DND-41 (cell line): ENCODE data around the gene SIX3.

Experiments
- ATAC-seq: fragments of 200-7000 bp; cut with Tn5 transposase; 3 replicates; pipeline ENCODE4 v1.9.1; 2021; ENCODE audit warnings: low read depth; ENCODE audit not compliant: insufficient read depth
- DNase-seq: peaks from one replicate; pipeline ENCODE4 v3.0.0-alpha.2; 2020
- H2AFZ ChIP-seq: 2 replicates; pipeline ENCODE4 v1.6.0; 2012; ENCODE audit warnings: low read depth, low read length
- H3K27ac ChIP-seq: 2 replicates; pipeline ENCODE4 v1.5.1; 2012; ENCODE audit warnings: low read length, inconsistent platforms
- H3K27me3 ChIP-seq: fragments of 200-600 bp; sonication (generic); 2 replicates; pipeline ENCODE4 v1.6.0; 2012; ENCODE audit warnings: low read length, mild to moderate bottlenecking, inconsistent platforms; ENCODE audit not compliant: insufficient read depth, poor library complexity
- H3K36me3 ChIP-seq: 2 replicates; pipeline ENCODE4 v1.5.1; 2012; ENCODE audit warnings: low read length, inconsistent platforms; ENCODE audit not compliant: insufficient read depth
- H3K4me1 ChIP-seq: 2 replicates; pipeline ENCODE4 v1.5.1; 2012; ENCODE audit warnings: mild to moderate bottlenecking, low read length; ENCODE audit not compliant: insufficient read depth
- H3K4me2 ChIP-seq: 2 replicates; pipeline ENCODE4 v1.6.0; 2012; ENCODE audit warnings: mild to moderate bottlenecking, moderate library complexity, low read length, inconsistent platforms; ENCODE audit not compliant: insufficient read depth
- H3K4me3 ChIP-seq, 2 experiments: fragments of 200-600 bp in 1 of 2; shearing (Covaris generic) in 1 of 2; 2 replicates each; pipeline ENCODE4 v1.5.1; 2012 to 2016; ENCODE audit warnings: inconsistent platforms in 2 of 2, low read length in 2 of 2, mild to moderate bottlenecking in 2 of 2, low read depth in 1 of 2, moderate library complexity in 1 of 2
- H3K79me2 ChIP-seq: 2 replicates; pipeline ENCODE4 v1.6.0; 2012; ENCODE audit warnings: low read length, inconsistent platforms; ENCODE audit not compliant: insufficient read depth
- H3K9ac ChIP-seq: 2 replicates; pipeline ENCODE4 v1.6.0; 2012; ENCODE audit warnings: low read depth, mild to moderate bottlenecking, inconsistent platforms, low read length, moderate library complexity
- H3K9me3 ChIP-seq: 2 replicates; pipeline ENCODE4 v1.5.1; 2012; ENCODE audit warnings: low read length, moderate library complexity, mild to moderate bottlenecking, inconsistent platforms; ENCODE audit not compliant: insufficient read depth, severe bottlenecking
- H4K20me1 ChIP-seq: 2 replicates; pipeline ENCODE4 v1.6.0; 2012; ENCODE audit warnings: low read length; ENCODE audit not compliant: insufficient read depth
- EZH2 ChIP-seq: IDR thresholded peaks from 3 replicates; pipeline ENCODE4 v1.6.1; 2012; ENCODE audit warnings: borderline replicate concordance, low read depth, mild to moderate bottlenecking, moderate library complexity, low read length, inconsistent platforms; ENCODE audit not compliant: severe bottlenecking
- TF ChIP-seq, protein P1 (sequence below): IDR thresholded peaks from 2 replicates; pipeline ENCODE4 v1.5.1; 2012; ENCODE audit warnings: borderline replicate concordance, low read length, moderate library complexity, mild to moderate bottlenecking; ENCODE audit not compliant: poor library complexity, severe bottlenecking; ENCODE audit errors: extremely low read depth

SIX3 gene

DNA sequence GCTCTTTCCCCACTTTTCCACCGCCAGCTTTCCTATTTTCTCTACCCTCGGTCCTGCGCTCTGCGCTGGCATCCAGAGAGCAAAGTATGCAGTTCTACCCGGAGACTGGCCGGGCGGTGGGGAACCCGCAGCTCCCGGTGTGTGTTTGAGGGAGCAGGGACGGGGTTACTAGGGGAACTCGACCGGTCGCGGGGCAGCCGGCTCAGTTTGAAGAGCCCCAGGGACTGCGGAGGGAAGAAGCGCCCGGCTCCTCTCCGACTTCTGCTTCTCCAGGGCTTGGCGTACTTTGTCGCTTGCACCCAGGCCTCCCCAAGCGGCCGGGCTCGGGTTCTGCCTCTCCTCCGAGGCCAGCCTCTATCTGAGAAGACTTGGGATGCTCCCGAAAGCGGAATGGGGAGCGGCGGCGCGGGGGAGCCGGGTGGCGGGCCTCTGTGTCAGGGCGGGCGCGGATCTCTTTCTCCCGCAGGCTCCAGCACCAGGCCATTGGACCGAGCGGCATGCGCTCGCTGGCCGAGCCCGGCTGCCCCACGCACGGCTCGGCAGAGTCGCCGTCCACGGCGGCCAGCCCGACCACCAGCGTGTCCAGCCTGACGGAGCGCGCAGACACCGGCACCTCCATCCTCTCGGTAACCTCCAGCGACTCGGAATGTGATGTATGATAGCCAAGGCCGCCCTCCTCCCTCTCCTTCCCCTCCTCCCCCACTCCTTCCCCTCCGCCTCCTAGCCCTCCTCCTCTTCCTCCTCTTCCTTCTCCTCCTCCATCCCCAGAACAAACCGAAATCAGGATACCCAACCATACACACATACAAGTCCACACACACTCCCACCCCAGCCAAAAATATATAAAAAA, 2.8 kb downstream of the SIX3 start:
- ATAC-seq = no peak
- no peaks in the 10 kb centered on the region for H3K36me3 ChIP-seq
- no peaks in the 10 kb centered on the region for H3K79me2 ChIP-seq
- no peak overlapping the region for H3K4me3 ChIP-seq
- no peak overlapping the region for H3K4me2 ChIP-seq
- TF ChIP-seq EZH2 = no peak
- TF ChIP-seq, protein P1, sequence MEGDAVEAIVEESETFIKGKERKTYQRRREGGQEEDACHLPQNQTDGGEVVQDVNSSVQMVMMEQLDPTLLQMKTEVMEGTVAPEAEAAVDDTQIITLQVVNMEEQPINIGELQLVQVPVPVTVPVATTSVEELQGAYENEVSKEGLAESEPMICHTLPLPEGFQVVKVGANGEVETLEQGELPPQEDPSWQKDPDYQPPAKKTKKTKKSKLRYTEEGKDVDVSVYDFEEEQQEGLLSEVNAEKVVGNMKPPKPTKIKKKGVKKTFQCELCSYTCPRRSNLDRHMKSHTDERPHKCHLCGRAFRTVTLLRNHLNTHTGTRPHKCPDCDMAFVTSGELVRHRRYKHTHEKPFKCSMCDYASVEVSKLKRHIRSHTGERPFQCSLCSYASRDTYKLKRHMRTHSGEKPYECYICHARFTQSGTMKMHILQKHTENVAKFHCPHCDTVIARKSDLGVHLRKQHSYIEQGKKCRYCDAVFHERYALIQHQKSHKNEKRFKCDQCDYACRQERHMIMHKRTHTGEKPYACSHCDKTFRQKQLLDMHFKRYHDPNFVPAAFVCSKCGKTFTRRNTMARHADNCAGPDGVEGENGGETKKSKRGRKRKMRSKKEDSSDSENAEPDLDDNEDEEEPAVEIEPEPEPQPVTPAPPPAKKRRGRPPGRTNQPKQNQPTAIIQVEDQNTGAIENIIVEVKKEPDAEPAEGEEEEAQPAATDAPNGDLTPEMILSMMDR = no peak
- DNase-seq = no peak
- no peak overlapping the region for H3K9ac ChIP-seq
- no peaks in the 10 kb centered on the region for H4K20me1 ChIP-seq
- no peaks in the 10 kb centered on the region for H3K4me1 ChIP-seq
- H3K9me3 ChIP-seq = no peaks in the 10 kb centered on the region
- H3K27ac ChIP-seq = no peak overlapping the region
- H3K27me3 ChIP-seq = no peaks in the 10 kb centered on the region
- H2AFZ ChIP-seq = no peak overlapping the region

GRCh38 chr2:44944952-44945612, 3.6 kb downstream of the SIX3 start:
- no peaks in the 10 kb centered on the region for H3K79me2 ChIP-seq
- H3K4me2 ChIP-seq = no peak overlapping the region
- H3K4me3 ChIP-seq = no peak overlapping the region
- H3K9ac ChIP-seq = no peak overlapping the region
- ATAC-seq (no peak), DNase-seq (no peak)
- H3K36me3 ChIP-seq = no peaks in the 10 kb centered on the region
- H3K4me1 ChIP-seq = no peaks in the 10 kb centered on the region
- H3K27me3 ChIP-seq = no peaks in the 10 kb centered on the region
- no peak overlapping the region for H2AFZ ChIP-seq
- no peaks in the 10 kb centered on the region for H4K20me1 ChIP-seq
- H3K9me3 ChIP-seq = no peaks in the 10 kb centered on the region
- no peak for TF ChIP-seq EZH2
- TF ChIP-seq, protein P1 = no peak
- H3K27ac ChIP-seq = no peak overlapping the region

DNA sequence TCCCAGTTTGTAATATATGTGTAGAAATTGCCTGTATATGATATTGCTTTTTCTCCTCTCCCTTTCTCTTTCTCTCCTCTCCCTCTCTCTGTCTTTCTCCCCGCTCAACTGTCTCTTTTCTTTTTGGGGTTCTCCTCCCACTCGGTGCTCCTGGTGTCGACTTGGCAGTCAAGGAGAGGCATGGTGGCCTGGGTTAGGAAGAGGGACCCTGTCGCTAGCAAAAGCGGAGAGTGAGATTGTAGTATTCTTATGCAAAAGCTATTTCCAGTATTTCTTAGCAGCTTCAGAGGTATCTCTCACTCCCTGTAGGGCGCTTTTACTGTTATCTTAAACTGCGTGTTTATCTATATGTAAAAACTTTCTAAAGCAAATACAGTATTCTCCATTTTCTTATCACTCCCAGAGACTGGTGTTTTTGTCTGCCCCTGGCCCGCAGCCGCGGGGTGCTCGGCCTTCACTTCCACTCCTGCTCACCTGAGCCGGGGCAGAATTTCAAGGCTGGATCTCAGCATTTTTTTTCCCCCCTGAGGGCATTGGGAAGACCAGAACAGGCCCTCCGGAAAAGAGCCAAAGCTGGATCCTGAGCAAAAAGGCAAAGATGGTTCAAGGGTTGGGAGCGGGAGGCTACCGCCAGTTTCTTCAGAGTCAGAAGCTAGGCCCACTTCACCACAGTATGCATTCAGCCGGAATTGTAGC, 4.3 kb downstream of the SIX3 start:
- ATAC-seq = no peak
- Histone ChIP-seq H4K20me1 (0 out of 2 replicates have a peak, but pooled peaks cover 3% of the 10 kb centered on the region), H3K27me3 (no peaks in the 10 kb centered on the region)

More for the DNA sequence above, 4.3 kb downstream of the SIX3 start:
- Histone ChIP-seq H2AFZ (no peak overlapping the region), H3K27ac (no peak overlapping the region), H3K79me2 (no peaks in the 10 kb centered on the region), H3K4me2 (no peak overlapping the region), H3K9ac (no peak overlapping the region), H3K4me3 (no peak overlapping the region), H3K9me3 (no peaks in the 10 kb centered on the region), H3K36me3 (no peaks in the 10 kb centered on the region), H3K4me1 (no peaks in the 10 kb centered on the region)
- DNase-seq = no peak
- TF ChIP-seq, protein P1 = no peak
- no peak for TF ChIP-seq EZH2
